ENCODE measurements around the gene RIMS4. TPM values are rescaled to one million over a fixed set of nuclear protein-coding genes. Genes with fewer than 3 reads are reported as not detected.

Gene RIMS4
- total RNA-seq, 3 donors from 2014 or later, result 0.03 to 0.15 TPM; not detected in 1

DNA sequence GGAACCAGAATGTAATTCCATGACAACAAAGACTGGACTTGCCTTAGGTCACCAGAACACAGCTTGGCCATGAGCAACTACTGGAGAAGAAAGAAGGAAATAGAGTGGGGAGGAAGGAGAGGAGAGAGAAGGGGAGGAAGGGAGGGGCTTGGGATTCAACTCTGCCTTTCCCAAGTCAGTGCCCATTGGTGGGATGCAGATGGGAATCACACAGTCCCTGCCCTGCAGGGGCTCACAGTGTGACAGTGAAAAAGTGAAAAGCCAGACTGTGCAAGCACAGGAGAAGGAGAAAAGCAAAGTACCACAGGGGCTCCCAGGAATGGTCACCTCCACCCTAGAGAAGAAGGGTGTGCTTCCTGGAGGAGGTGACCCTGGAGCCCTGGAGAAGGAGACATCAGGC lies 14.0 kb downstream of the RIMS4 start:
- ATAC-seq, result no peak
- no peaks in the 10 kb centered on the region for H3K9me3 Mint-ChIP-seq
- H3K4me3 Mint-ChIP-seq, result no peak overlapping the region
- H3K4me1 Mint-ChIP-seq (ENCODE audit: low read depth), result no peaks in the 10 kb centered on the region
- H3K27me3 Mint-ChIP-seq (ENCODE audit: low read depth), result peaks cover 11% of the 10 kb centered on the region
- H3K36me3 Mint-ChIP-seq (ENCODE audit: insufficient read depth), result no peaks in the 10 kb centered on the region
- DNase-seq, result no peak

DNA sequence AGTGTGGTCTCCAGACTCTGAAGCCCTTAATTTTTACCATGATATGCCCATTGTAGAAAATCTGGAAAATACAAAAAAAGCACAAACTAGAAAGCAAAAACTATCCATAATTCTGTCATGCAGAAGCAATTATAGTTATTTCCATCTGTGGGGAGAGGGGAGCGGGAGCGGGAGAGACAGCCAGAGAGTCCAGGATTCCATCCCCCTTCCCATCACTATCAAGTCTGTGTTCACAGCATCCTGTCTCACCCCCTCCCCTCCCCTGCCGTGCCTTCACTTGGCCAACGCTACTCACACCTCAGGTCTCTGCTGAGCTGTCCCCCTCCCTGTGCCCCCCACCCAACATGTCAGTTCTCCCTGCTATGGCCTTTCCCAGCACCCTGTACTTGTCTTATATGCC lies 14.5 kb downstream of the RIMS4 start:
- Mint-ChIP-seq H3K4me1 (ENCODE audit: low read depth) (no peaks in the 10 kb centered on the region), H3K9me3 (no peaks in the 10 kb centered on the region), H3K27me3 (ENCODE audit: low read depth) (peaks cover 11% of the 10 kb centered on the region)

GRCh38 chr20:44792796-44793195 lies 17.6 kb downstream of the RIMS4 start:
- no peak for DNase-seq
- Mint-ChIP-seq H3K4me3 (no peak overlapping the region), H3K4me1 (ENCODE audit: low read depth) (no peaks in the 10 kb centered on the region), H3K27me3 (ENCODE audit: low read depth) (peaks cover 20% of the 10 kb centered on the region), H3K9me3 (no peaks in the 10 kb centered on the region), H3K36me3 (ENCODE audit: insufficient read depth) (no peaks in the 10 kb centered on the region)
- ATAC-seq, result no peak

More for the DNA sequence above, 14.5 kb downstream of the RIMS4 start:
- no peak overlapping the region for H3K4me3 Mint-ChIP-seq
- no peaks in the 10 kb centered on the region for H3K36me3 Mint-ChIP-seq (ENCODE audit: insufficient read depth)
- DNase-seq (no peak), ATAC-seq (no peak)

DNA sequence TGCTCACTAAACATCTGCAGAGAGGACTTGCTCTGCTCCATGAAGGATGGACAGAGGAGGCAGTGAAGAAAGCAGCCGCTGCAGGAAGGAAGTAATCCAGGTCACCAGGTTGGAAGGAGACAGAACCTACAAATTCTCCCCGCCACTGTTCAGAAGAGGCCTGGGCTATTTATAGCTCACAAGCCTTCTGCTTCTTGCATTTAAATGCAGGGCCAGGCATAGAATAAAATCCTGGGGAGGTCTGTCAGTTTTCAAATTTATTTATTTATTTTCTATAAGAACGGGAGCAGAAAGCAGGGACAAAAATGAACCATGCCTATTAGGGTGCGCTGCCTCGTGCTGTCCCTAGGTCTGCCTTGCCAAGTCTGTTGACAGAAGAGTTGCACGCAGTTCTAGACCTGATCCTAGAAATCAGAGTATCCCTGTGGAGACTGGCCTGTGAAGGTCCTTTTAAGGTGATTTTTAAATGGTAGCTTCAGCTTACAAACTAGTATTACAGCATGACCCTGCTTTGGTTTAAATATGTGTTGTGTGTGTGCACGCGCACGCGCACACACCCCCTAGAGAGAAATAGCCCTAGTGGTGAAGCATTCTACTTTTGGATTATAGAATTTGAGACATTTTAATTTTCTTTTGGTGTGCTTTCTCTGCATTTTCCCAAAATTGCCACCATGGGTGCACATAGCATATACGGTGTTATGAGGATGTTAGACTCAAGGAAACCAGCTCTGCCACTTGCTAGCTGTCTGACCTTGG lies 19.5 kb downstream of the RIMS4 start:
- no peaks in the 10 kb centered on the region for H3K4me1 Mint-ChIP-seq (ENCODE audit: low read depth)
- no peaks in the 10 kb centered on the region for H3K9me3 Mint-ChIP-seq
- H3K36me3 Mint-ChIP-seq (ENCODE audit: insufficient read depth), result no peaks in the 10 kb centered on the region
- no peak for ATAC-seq
- no peak for DNase-seq
- peaks cover 23% of the 10 kb centered on the region for H3K27me3 Mint-ChIP-seq (ENCODE audit: low read depth)
- H3K4me3 Mint-ChIP-seq, result no peak overlapping the region

DNA sequence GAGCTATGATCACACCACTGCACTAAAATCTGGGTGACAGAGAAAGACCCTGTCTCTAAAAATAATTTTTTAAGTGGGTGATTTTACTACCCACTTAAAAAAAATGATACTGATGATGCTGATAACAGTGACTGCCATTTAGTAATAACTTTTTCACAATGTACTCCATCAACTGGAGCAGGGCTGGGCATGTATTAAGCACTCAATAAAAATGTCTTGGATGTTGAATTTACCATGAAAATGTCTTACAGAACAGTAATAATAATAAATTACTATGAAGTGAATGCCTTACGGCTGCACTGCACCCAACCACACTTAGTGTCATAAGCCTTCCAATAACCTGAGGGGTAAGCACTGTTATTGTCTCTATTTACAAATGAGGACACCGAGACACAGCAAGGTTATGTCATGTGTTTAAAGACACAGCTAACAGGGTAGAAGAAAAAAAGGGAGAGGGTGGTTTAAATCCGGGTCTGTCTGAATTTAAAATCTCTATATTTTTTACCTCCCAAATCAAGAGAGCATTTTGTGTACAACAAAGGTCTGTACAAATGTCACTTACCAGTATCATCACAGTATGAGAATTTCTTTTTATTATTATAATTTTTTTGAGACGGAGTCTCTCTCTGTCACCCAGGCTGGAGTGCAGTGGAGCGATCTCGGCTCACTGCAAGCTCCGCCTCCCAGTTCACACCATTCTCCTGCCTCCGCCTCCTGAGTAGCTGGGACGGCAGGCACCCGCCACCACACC lies 21.5 kb downstream of the RIMS4 start:
- DNase-seq, result no peak
- ATAC-seq, result no peak
- no peak overlapping the region for H3K4me3 Mint-ChIP-seq
- no peaks in the 10 kb centered on the region for H3K4me1 Mint-ChIP-seq (ENCODE audit: low read depth)
- H3K27me3 Mint-ChIP-seq (ENCODE audit: low read depth), result peaks cover 23% of the 10 kb centered on the region
- no peaks in the 10 kb centered on the region for H3K9me3 Mint-ChIP-seq
- H3K36me3 Mint-ChIP-seq (ENCODE audit: insufficient read depth), result no peaks in the 10 kb centered on the region

DNA sequence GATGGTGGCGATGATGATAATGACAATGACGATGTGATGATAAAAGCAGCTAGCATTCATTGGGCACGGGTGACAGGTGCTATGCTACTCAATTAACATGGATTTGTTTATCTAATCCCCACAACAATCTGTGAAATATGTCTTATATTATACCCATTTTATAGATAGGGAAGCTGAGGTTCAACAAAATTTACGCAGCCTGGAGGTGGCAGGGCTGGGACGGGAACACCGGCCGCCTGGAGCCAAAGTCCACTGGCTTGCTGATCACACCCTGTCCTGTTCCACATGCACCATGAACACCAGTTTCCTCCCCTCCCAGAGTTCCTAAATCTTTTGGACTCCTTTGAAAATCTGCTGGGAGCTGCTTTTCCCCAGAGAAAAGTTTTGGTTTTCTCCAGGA lies 23.0 kb downstream of the RIMS4 start:
- ATAC-seq, result no peak

GRCh38 chr20:44785768-44786167 lies 24.6 kb downstream of the RIMS4 start:
- peaks cover 26% of the 10 kb centered on the region for H3K27me3 Mint-ChIP-seq (ENCODE audit: low read depth)
- ATAC-seq (no peak), DNase-seq (no peak)
- H3K4me1 Mint-ChIP-seq (ENCODE audit: low read depth), result no peaks in the 10 kb centered on the region
- H3K4me3 Mint-ChIP-seq, result no peak overlapping the region
- no peaks in the 10 kb centered on the region for H3K36me3 Mint-ChIP-seq (ENCODE audit: insufficient read depth)
- no peaks in the 10 kb centered on the region for H3K9me3 Mint-ChIP-seq

More for the DNA sequence above, 23.0 kb downstream of the RIMS4 start:
- Mint-ChIP-seq H3K9me3 (no peaks in the 10 kb centered on the region), H3K27me3 (ENCODE audit: low read depth) (peaks cover 23% of the 10 kb centered on the region), H3K36me3 (ENCODE audit: insufficient read depth) (no peaks in the 10 kb centered on the region), H3K4me3 (no peak overlapping the region), H3K4me1 (ENCODE audit: low read depth) (no peaks in the 10 kb centered on the region)
- DNase-seq, result no peak

GRCh38 chr20:44784688-44785087 lies 25.7 kb downstream of the RIMS4 start:
- peaks cover 26% of the 10 kb centered on the region for H3K27me3 Mint-ChIP-seq (ENCODE audit: low read depth)
- H3K4me3 Mint-ChIP-seq, result no peak overlapping the region
- no peak for ATAC-seq
- H3K4me1 Mint-ChIP-seq (ENCODE audit: low read depth), result no peaks in the 10 kb centered on the region
- DNase-seq, result no peak
- no peaks in the 10 kb centered on the region for H3K36me3 Mint-ChIP-seq (ENCODE audit: insufficient read depth)
- no peaks in the 10 kb centered on the region for H3K9me3 Mint-ChIP-seq

DNA sequence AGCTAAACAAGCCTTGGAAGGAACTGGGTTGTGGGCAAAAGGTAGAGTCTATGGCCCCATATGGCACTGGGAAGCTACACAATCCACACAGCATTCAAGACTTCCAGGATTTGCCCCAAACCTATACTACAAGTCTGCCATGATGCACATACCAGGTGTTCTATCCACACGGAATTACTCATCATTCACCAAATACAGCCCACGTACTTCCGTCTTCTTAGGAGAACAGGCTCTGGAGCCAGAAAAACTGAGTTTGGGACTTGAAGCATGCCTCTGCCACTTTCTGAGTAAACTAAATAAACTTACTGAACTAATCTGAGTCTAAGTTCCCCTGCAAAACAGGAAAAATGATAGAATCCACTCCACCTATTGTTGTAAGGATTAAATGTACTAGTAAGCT lies 28.6 kb downstream of the RIMS4 start:
- Mint-ChIP-seq H3K9me3 (no peaks in the 10 kb centered on the region), H3K36me3 (ENCODE audit: insufficient read depth) (no peaks in the 10 kb centered on the region), H3K27me3 (ENCODE audit: low read depth) (peaks cover 17% of the 10 kb centered on the region), H3K4me1 (ENCODE audit: low read depth) (no peaks in the 10 kb centered on the region), H3K4me3 (no peak overlapping the region)
- no peak for ATAC-seq
- DNase-seq, result no peak

DNA sequence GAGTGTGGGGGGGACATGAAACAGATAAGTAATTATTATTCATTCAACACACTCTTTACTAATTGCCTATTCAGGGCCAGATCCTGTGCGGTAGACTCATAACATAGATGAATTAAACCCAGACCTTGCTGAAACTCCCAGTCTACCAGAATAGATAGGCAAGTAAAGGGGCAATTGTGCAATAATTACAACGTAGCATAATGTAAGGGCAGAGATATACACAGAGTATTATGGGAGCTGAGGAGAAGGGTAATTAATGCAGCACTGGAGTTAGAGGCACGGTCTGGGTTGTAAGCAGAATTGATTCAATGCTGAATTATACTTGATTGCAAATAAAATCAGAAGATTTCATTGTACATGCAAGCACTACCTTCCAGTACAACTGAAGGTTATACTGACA lies 29.2 kb downstream of the RIMS4 start:
- Mint-ChIP-seq H3K27me3 (ENCODE audit: low read depth) (peaks cover 16% of the 10 kb centered on the region), H3K4me3 (no peak overlapping the region), H3K36me3 (ENCODE audit: insufficient read depth) (no peaks in the 10 kb centered on the region), H3K4me1 (ENCODE audit: low read depth) (no peaks in the 10 kb centered on the region), H3K9me3 (no peaks in the 10 kb centered on the region)
- ATAC-seq (no peak), DNase-seq (no peak)

DNA sequence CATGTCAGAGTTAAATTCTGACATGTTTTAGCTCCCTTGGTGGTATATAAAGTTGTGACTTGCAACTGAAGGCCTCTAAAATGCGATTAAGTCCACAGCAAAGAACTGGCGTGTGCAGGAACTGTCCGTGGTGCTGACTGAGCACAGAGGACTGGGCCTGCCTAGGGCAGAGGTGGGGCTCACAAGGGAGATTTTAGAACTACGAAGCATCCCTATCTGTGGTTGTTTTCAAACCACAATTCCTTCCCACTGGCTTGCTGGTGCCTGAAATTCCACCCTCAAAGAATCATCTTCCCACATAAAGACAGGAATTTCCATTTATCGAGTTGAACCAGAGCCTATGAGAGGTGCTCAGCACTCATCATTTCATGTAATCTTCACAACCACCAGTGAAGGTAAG lies 30.1 kb downstream of the RIMS4 start:
- ATAC-seq, result no peak
- no peak for DNase-seq
- H3K9me3 Mint-ChIP-seq, result no peaks in the 10 kb centered on the region
- H3K4me1 Mint-ChIP-seq (ENCODE audit: low read depth), result no peaks in the 10 kb centered on the region
- H3K27me3 Mint-ChIP-seq (ENCODE audit: low read depth), result peaks cover 11% of the 10 kb centered on the region
- no peak overlapping the region for H3K4me3 Mint-ChIP-seq
- H3K36me3 Mint-ChIP-seq (ENCODE audit: insufficient read depth), result no peaks in the 10 kb centered on the region

GRCh38 chr20:44776980-44777379 lies 33.4 kb downstream of the RIMS4 start:
- Mint-ChIP-seq H3K4me1 (ENCODE audit: low read depth) (no peaks in the 10 kb centered on the region), H3K36me3 (ENCODE audit: insufficient read depth) (no peaks in the 10 kb centered on the region), H3K27me3 (ENCODE audit: low read depth) (peaks cover 13% of the 10 kb centered on the region), H3K9me3 (no peaks in the 10 kb centered on the region), H3K4me3 (no peak overlapping the region)
- no peak for ATAC-seq
- no peak for DNase-seq

DNA sequence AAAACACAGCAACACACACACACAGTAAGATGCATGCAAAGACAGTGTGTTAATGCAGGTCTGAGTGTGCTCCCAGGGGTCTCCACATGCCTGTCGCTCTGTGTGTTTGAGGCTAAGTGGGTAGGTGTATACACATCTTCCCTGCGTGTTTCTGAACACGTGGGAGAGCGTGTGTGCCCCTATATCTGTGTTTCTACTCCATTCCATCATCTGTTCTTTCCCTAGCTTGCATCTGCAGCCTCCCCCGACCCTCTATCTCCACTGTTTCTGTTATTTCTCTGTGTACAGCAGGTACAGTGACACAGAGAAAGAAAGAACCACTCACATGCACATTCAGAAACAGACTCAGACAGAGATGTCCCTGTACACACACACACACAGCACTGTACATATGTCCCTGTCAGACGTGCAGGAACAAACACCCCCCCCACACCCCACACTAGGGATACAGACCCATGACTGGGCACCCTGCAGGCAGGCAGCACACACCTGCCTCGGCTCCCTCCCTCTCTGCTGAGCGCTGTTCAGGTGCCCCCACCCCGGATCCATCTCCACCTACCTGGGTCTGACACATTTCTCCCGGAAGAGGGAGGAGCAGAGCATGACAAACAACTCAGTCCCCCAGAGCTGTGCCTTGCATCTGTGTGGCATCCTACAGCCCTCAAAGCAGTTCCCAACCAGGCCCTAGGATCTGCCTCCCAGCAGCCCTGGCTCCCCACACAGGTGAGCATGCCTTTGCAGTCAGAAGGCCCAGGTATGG lies 37.1 kb downstream of the RIMS4 start:
- H3K9me3 Mint-ChIP-seq, result no peaks in the 10 kb centered on the region
- H3K36me3 Mint-ChIP-seq (ENCODE audit: insufficient read depth), result no peaks in the 10 kb centered on the region
- H3K27me3 Mint-ChIP-seq (ENCODE audit: low read depth), result peaks cover 13% of the 10 kb centered on the region
- no peak for ATAC-seq
- no peak for DNase-seq
- H3K4me1 Mint-ChIP-seq (ENCODE audit: low read depth), result peaks cover 2% of the 10 kb centered on the region
- no peak overlapping the region for H3K4me3 Mint-ChIP-seq

DNA sequence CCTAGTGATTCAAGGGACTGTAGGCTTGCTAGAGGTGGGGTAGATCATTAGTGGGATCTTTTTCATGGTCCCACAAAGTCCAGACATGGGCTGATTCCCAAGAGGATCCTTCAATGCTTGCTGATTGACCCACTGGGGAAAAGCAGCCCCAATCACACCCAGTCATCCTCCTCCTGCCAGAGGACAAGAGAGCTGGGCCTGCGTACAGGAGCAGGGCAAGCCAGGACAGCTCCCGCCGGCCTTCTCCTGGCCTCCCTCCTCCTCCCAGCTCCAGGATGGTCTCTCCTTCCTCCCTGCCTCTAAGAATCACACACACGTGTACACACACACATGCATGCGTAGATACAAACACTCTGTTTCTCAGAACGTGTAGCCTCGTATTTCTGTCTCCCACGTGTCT lies 37.7 kb downstream of the RIMS4 start:
- H3K4me3 Mint-ChIP-seq, result no peak overlapping the region

More for the DNA sequence above, 37.7 kb downstream of the RIMS4 start:
- no peak for ATAC-seq
- Mint-ChIP-seq H3K9me3 (no peaks in the 10 kb centered on the region), H3K36me3 (ENCODE audit: insufficient read depth) (no peaks in the 10 kb centered on the region), H3K4me1 (ENCODE audit: low read depth) (peaks cover 2% of the 10 kb centered on the region), H3K27me3 (ENCODE audit: low read depth) (peaks cover 13% of the 10 kb centered on the region)
- no peak for DNase-seq
